ENCODE measurements around the gene CEMIP. TPM values are rescaled to one million over a fixed set of nuclear protein-coding genes. Genes with fewer than 3 reads are reported as not detected.
A peak's percentile ranks its signal among the peaks of the same experiment; 100 is the strongest.

The CEMIP gene
- total and polyA plus RNA-seq, 2 of the 13 experiments (the other 11 are each of a cell fraction or from before 2014, with no cell fraction given): 4.3 to 28.5 TPM

DNA sequence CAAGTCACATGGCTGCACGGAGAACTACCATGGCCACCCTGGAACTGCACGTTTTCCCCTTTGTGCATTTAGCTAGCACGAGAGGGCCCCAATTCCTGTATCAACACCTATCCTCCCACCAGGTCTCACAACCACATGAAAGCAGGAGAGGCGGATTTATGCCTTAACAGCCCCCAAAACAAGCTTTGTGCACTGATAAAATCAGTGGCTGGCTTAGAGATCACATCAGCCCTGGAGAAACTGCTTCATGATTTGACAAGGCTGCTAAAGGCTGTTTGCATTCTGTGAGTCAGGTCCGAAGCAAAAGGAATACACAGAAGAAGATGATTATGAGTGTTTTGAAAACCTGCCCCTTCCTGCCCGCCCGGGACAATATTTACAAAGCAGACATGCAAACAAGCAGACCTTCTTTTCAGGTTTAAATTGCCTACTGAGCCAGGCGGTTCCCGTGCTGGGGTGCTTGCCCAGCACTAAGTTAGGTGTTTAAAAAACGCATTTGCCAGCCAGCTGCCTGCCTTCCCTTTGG is 25.9 kb downstream of the CEMIP start (continued):
- TF ChIP-seq, protein P1, sequence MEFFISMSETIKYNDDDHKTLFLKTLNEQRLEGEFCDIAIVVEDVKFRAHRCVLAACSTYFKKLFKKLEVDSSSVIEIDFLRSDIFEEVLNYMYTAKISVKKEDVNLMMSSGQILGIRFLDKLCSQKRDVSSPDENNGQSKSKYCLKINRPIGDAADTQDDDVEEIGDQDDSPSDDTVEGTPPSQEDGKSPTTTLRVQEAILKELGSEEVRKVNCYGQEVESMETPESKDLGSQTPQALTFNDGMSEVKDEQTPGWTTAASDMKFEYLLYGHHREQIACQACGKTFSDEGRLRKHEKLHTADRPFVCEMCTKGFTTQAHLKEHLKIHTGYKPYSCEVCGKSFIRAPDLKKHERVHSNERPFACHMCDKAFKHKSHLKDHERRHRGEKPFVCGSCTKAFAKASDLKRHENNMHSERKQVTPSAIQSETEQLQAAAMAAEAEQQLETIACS (CRISPR knock-in tag; IDR thresholded peaks at IDR 0.05): no peak
- TF ChIP-seq, protein P2, sequence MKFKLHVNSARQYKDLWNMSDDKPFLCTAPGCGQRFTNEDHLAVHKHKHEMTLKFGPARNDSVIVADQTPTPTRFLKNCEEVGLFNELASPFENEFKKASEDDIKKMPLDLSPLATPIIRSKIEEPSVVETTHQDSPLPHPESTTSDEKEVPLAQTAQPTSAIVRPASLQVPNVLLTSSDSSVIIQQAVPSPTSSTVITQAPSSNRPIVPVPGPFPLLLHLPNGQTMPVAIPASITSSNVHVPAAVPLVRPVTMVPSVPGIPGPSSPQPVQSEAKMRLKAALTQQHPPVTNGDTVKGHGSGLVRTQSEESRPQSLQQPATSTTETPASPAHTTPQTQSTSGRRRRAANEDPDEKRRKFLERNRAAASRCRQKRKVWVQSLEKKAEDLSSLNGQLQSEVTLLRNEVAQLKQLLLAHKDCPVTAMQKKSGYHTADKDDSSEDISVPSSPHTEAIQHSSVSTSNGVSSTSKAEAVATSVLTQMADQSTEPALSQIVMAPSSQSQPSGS (CRISPR knock-in tag; IDR thresholded peaks at IDR 0.05): no peak
- no peak for TF ChIP-seq CAMTA2 (CRISPR knock-in tag; IDR thresholded peaks at IDR 0.05; ENCODE audit: borderline replicate concordance)
- TF ChIP-seq, protein P3, sequence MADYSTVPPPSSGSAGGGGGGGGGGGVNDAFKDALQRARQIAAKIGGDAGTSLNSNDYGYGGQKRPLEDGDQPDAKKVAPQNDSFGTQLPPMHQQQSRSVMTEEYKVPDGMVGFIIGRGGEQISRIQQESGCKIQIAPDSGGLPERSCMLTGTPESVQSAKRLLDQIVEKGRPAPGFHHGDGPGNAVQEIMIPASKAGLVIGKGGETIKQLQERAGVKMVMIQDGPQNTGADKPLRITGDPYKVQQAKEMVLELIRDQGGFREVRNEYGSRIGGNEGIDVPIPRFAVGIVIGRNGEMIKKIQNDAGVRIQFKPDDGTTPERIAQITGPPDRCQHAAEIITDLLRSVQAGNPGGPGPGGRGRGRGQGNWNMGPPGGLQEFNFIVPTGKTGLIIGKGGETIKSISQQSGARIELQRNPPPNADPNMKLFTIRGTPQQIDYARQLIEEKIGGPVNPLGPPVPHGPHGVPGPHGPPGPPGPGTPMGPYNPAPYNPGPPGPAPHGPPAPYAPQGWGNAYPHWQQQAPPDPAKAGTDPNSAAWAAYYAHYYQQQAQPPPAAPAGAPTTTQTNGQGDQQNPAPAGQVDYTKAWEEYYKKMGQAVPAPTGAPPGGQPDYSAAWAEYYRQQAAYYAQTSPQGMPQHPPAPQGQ (CRISPR knock-in tag; IDR thresholded peaks at IDR 0.05; ENCODE audit: borderline replicate concordance): no peak
- peak; percentile 92 for TF ChIP-seq ZSCAN29 (CRISPR knock-in tag; conservative IDR thresholded peaks at IDR 0.05)
- TF ChIP-seq ZNF235 (CRISPR knock-in tag; IDR thresholded peaks at IDR 0.05; ENCODE audit: borderline replicate concordance): no peak
- TF ChIP-seq, protein P4, sequence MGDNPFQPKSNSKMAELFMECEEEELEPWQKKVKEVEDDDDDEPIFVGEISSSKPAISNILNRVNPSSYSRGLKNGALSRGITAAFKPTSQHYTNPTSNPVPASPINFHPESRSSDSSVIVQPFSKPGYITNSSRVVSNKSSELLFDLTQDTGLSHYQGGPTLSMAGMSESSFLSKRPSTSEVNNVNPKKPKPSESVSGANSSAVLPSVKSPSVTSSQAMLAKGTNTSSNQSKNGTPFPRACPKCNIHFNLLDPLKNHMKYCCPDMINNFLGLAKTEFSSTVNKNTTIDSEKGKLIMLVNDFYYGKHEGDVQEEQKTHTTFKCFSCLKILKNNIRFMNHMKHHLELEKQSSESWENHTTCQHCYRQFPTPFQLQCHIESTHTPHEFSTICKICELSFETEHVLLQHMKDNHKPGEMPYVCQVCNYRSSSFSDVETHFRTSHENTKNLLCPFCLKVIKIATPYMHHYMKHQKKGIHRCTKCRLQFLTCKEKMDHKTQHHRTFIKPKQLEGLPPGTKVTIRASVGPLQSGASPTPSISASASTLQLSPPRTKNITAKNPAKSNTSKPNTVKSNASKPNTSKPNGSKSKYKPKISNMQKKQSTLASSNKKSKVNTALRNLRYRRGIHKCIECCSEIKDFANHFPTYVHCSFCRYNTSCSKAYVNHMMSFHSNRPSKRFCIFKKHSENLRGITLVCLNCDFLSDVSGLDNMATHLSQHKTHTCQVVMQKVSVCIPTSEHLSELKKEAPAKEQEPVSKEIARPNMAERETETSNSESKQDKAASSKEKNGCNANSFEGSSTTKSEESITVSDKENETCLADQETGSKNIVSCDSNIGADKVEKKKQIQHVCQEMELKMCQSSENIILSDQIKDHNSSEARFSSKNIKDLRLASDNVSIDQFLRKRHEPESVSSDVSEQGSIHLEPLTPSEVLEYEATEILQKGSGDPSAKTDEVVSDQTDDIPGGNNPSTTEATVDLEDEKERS (CRISPR knock-in tag; IDR thresholded peaks at IDR 0.05): no peak
- no peak for TF ChIP-seq ATRX (CRISPR knock-in tag; IDR thresholded peaks at IDR 0.05; ENCODE audit: borderline replicate concordance)
- TF ChIP-seq ZNF616 (CRISPR knock-in tag; IDR thresholded peaks at IDR 0.05; ENCODE audit: low read depth): no peak
- peak; percentile 41; the same call in 1 of the 2 replicates for TF ChIP-seq KMT2A (CRISPR knock-in tag; IDR thresholded peaks at IDR 0.05)
- TF ChIP-seq, protein P5, sequence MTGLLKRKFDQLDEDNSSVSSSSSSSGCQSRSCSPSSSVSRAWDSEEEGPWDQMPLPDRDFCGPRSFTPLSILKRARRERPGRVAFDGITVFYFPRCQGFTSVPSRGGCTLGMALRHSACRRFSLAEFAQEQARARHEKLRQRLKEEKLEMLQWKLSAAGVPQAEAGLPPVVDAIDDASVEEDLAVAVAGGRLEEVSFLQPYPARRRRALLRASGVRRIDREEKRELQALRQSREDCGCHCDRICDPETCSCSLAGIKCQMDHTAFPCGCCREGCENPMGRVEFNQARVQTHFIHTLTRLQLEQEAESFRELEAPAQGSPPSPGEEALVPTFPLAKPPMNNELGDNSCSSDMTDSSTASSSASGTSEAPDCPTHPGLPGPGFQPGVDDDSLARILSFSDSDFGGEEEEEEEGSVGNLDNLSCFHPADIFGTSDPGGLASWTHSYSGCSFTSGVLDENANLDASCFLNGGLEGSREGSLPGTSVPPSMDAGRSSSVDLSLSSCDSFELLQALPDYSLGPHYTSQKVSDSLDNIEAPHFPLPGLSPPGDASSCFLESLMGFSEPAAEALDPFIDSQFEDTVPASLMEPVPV (CRISPR knock-in tag; IDR thresholded peaks at IDR 0.05): no peak
- TF ChIP-seq ZNF260 (CRISPR knock-in tag; IDR thresholded peaks at IDR 0.05; ENCODE audit: borderline replicate concordance, low read depth): no peak
- TF ChIP-seq PAWR (CRISPR knock-in tag; IDR thresholded peaks at IDR 0.05; ENCODE audit: borderline replicate concordance): 0 out of 2 replicates have a peak, but pooled peaks have one; percentile 41
- TF ChIP-seq ZNF225 (CRISPR knock-in tag; IDR thresholded peaks at IDR 0.05): no peak
- TF ChIP-seq, protein P6, sequence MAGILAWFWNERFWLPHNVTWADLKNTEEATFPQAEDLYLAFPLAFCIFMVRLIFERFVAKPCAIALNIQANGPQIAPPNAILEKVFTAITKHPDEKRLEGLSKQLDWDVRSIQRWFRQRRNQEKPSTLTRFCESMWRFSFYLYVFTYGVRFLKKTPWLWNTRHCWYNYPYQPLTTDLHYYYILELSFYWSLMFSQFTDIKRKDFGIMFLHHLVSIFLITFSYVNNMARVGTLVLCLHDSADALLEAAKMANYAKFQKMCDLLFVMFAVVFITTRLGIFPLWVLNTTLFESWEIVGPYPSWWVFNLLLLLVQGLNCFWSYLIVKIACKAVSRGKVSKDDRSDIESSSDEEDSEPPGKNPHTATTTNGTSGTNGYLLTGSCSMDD (CRISPR knock-in tag; IDR thresholded peaks at IDR 0.05): no peak
- TF ChIP-seq ZNF598 (CRISPR knock-in tag; IDR thresholded peaks at IDR 0.05; ENCODE audit: borderline replicate concordance): no peak
- no peak for TF ChIP-seq ZNF672 (CRISPR knock-in tag; IDR thresholded peaks at IDR 0.05)
- no peak for TF ChIP-seq ZNF552 (CRISPR knock-in tag; IDR thresholded peaks at IDR 0.05; ENCODE audit: borderline replicate concordance)
